Measurements from ENCODE around the gene PDE3B.

GRCh38 chr11:14668731-14669301, 25.2 kb downstream of the PDE3B start:
- TF ChIP-seq ZNF274 (IDR thresholded peaks at IDR 0.05; ENCODE audit: low read depth, low read length) (no peak), SUZ12 (IDR thresholded peaks at IDR 0.05; ENCODE audit: extremely low read depth, insufficient read depth, insufficient read length) (no peak)
